ENCODE measurements around the gene MDK.

MDK gene

DNA sequence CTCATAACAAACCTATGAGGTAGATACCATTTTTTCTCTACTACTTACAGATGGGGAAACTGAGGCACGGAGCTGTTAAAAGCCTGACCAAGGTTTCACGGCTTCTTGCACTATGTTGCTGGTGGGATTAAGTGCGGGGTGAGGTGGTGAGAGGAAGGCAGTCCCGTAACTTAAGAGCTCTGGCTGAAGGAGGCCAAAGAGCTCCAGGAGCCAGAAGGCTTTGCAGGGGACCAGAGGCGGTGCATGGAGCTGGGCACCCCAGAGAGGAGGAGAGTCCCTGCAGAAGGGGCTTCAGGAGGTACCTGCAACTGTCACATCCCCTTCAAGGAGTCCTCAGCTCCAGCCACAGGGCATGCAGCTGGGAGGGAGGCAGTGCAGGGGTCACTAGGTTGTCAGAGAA lies 6.0 kb downstream of the MDK start:
- H3K4me3 ChIP-seq (ENCODE audit: low read depth, low read length): no peak overlapping the region
- no peak for DNase-seq (ENCODE audit: low read depth)
- TF ChIP-seq, protein P1, sequence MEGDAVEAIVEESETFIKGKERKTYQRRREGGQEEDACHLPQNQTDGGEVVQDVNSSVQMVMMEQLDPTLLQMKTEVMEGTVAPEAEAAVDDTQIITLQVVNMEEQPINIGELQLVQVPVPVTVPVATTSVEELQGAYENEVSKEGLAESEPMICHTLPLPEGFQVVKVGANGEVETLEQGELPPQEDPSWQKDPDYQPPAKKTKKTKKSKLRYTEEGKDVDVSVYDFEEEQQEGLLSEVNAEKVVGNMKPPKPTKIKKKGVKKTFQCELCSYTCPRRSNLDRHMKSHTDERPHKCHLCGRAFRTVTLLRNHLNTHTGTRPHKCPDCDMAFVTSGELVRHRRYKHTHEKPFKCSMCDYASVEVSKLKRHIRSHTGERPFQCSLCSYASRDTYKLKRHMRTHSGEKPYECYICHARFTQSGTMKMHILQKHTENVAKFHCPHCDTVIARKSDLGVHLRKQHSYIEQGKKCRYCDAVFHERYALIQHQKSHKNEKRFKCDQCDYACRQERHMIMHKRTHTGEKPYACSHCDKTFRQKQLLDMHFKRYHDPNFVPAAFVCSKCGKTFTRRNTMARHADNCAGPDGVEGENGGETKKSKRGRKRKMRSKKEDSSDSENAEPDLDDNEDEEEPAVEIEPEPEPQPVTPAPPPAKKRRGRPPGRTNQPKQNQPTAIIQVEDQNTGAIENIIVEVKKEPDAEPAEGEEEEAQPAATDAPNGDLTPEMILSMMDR (IDR thresholded peaks at IDR 0.05; ENCODE audit: low read depth, low read length): no peak
- TF ChIP-seq MYC (IDR thresholded peaks at IDR 0.05; ENCODE audit: low read depth, low read length) (no peak), POLR2A (IDR thresholded peaks at IDR 0.05; ENCODE audit: extremely low read depth, insufficient read length) (no peak), MAX (IDR thresholded peaks at IDR 0.05; ENCODE audit: low read depth, low read length) (no peak)

DNA sequence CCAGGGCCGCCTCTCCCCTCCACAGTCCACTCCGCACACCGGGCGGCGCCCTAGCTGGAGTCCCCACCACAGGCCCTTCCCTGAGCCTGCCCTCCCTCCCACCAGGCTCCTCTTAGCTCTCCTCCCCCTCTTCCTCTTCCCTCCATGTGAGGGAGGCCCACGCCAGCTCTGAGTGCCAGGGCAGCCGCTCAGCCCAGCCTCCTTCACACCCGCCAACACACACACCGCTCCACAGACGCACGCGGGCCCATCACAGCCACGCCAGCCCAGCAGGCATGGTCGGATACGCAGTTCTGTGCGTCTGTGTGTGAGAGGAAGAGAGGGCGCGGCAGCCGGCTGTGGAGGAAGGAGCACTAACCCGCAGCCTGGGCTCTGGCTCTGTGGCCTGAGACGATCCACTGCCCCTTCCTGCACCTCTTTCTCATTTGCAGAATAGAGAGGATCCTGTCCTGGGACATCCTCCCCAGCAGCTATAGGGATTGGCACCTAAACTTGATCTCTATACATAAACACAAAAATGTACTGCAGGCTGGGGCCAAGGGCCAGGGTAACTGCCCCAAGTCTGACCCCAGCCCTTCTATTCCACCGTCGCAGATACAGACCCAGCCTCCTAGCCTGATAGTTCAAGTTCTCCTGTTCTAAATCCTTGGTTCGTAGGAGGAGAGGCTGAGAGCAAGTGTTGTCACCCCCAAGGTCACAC lies 6.6 kb downstream of the MDK start:
- no peak overlapping the region for H3K4me3 ChIP-seq (ENCODE audit: low read depth, low read length)
- peak; percentile 56 for DNase-seq (ENCODE audit: low read depth)

GRCh38 chr11:46388619-46389449 lies 7.4 kb downstream of the MDK start:
- H3K4me3 ChIP-seq (ENCODE audit: low read depth, low read length): no peak overlapping the region
- TF ChIP-seq, protein P1 (IDR thresholded peaks at IDR 0.05; ENCODE audit: low read depth, low read length): no peak
- TF ChIP-seq MYC (IDR thresholded peaks at IDR 0.05; ENCODE audit: low read depth, low read length) (no peak), MAX (IDR thresholded peaks at IDR 0.05; ENCODE audit: low read depth, low read length) (no peak), POLR2A (IDR thresholded peaks at IDR 0.05; ENCODE audit: extremely low read depth, insufficient read length) (no peak)
- DNase-seq (ENCODE audit: low read depth): no peak

More for the DNA sequence above, 6.6 kb downstream of the MDK start:
- TF ChIP-seq POLR2A (IDR thresholded peaks at IDR 0.05; ENCODE audit: extremely low read depth, insufficient read length) (no peak), MAX (IDR thresholded peaks at IDR 0.05; ENCODE audit: low read depth, low read length) (peak; percentile 58), MYC (IDR thresholded peaks at IDR 0.05; ENCODE audit: low read depth, low read length) (no peak; the same call in 1 of the 2 replicates)
- TF ChIP-seq, protein P1 (IDR thresholded peaks at IDR 0.05; ENCODE audit: low read depth, low read length): no peak

- H3K4me3 ChIP-seq (ENCODE audit: low read depth, low read length): peak overlapping the region; percentile 23
- no peak for TF ChIP-seq MYC (IDR thresholded peaks at IDR 0.05; ENCODE audit: low read depth, low read length)
- TF ChIP-seq POLR2A (IDR thresholded peaks at IDR 0.05; ENCODE audit: extremely low read depth, insufficient read length): no peak
- TF ChIP-seq MAX (IDR thresholded peaks at IDR 0.05; ENCODE audit: low read depth, low read length): 0 out of 2 replicates have a peak, but pooled peaks have one; percentile 8
- TF ChIP-seq, protein P1 (IDR thresholded peaks at IDR 0.05; ENCODE audit: low read depth, low read length): peak; percentile 53
- DNase-seq (ENCODE audit: low read depth): peak; percentile 85
These were observed 8.2 kb downstream of the MDK start for GRCh38 chr11:46389450-46390330.

All from NB4 (cell line).